HFF-Myc (cell line): ENCODE data around the gene MYF6.
"Not testable (repeated sequence)": the region's sequence is repeated elsewhere in the genome, so short reads cannot be mapped to it uniquely, and the experiment has no call there.

Experiments used
- DNase-seq: peaks from one replicate; pipeline ENCODE4 v3.0.0-alpha.2; 2011; ENCODE audit warnings: low read depth; ENCODE audit errors: extremely low read depth
- H3K4me3 ChIP-seq: replicated peaks from 2 replicates; pipeline ENCODE4 v1.5.1; 2011; ENCODE audit warnings: low read depth, mild to moderate bottlenecking, control low read depth, low read length
- TF ChIP-seq, protein P1 (sequence below): IDR thresholded peaks from 2 replicates; pipeline ENCODE4 v1.5.1; 2012; ENCODE audit warnings: mild to moderate bottlenecking, low read depth, low read length, control low read depth; ENCODE audit errors: missing control alignments

MYF6 gene

GRCh38 chr12:80707126-80707829, at the start of gene MYF6:
Gene MYF6 (plus strand): TSS chr12:80707634. CDS start chr12:80707720, 86 bp downstream.
- DNase-seq, result no peak
- TF ChIP-seq, protein P1, sequence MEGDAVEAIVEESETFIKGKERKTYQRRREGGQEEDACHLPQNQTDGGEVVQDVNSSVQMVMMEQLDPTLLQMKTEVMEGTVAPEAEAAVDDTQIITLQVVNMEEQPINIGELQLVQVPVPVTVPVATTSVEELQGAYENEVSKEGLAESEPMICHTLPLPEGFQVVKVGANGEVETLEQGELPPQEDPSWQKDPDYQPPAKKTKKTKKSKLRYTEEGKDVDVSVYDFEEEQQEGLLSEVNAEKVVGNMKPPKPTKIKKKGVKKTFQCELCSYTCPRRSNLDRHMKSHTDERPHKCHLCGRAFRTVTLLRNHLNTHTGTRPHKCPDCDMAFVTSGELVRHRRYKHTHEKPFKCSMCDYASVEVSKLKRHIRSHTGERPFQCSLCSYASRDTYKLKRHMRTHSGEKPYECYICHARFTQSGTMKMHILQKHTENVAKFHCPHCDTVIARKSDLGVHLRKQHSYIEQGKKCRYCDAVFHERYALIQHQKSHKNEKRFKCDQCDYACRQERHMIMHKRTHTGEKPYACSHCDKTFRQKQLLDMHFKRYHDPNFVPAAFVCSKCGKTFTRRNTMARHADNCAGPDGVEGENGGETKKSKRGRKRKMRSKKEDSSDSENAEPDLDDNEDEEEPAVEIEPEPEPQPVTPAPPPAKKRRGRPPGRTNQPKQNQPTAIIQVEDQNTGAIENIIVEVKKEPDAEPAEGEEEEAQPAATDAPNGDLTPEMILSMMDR, result no peak
- no peak within 1 kb of the TSS for H3K4me3 ChIP-seq

GRCh38 chr12:80659512-80660063, 47.8 kb upstream of the MYF6 start:
- H3K4me3 ChIP-seq, result no peak overlapping the region
- TF ChIP-seq, protein P1, result no peak
- no peak for DNase-seq

DNA sequence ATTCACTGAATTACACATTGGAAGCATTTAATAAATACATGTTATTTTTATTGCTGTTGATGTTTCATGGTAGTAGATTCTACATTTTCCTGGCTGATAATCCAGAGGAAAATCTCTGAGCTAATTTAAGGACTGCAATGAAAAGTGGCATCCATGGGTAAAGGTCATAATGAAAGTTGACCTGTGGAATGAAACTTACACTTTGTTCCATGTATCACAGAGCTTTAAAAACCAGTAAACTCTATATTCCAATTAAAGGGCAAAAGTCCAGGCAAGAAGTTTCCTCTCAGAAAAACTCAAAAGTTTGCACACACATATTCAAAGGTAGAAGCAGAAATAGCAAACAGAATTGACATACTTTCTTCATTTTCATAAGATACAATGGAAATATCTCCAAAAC, 44.8 kb upstream of the MYF6 start:
- no peak for DNase-seq
- TF ChIP-seq, protein P1, result no peak
- no peak overlapping the region for H3K4me3 ChIP-seq

- H3K4me3 ChIP-seq, result no peak overlapping the region
- no peak for DNase-seq
- TF ChIP-seq, protein P1, result no peak
Measured at GRCh38 chr12:80670214-80670613, 37.2 kb upstream of the MYF6 start.

- not testable (repeated sequence) for H3K4me3 ChIP-seq, DNase-seq
Measured at GRCh38 chr12:80676042-80676636, 31.3 kb upstream of the MYF6 start.

DNA sequence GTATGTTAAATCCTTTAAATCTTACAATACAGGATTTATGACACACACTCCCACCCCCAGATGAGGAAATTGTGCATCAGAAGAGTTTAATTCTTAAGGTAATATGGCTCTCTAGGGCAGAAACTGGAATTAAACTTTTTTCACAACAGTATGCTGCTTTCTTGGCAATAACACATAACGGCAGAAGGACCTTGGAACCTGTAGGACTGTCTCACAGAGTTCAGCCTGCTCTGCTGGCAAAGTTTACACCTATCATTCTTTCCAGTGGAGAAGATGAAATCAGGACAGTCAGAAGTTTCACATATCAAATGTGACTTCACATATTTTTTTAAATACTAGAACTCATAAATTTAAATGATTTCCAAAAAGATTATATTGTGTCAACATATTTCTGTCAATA, 30.6 kb upstream of the MYF6 start:
- DNase-seq, result no peak
- TF ChIP-seq, protein P1, result no peak
- H3K4me3 ChIP-seq, result no peak overlapping the region

DNA sequence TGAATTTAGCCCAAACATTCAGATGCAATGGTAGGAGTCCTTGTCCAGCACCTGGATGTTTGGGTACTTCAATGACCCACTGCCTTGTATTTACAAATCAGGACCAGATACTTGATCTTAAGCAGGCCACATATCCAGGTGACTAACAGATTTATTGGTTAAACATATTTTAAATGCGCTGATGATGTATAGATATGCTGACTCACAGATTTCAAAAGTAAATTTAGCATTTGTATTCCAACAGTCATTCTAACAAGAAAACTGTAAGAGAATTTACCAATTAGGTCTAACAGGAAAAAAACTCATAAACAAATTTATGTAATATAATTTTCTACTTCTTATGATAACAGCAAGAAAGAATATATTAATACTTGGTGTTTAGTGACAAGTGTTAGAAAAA, 29.4 kb upstream of the MYF6 start:
- DNase-seq, result no peak
- H3K4me3 ChIP-seq, result no peak overlapping the region
- TF ChIP-seq, protein P1, result no peak
